KMS-11 (cell line): ENCODE data around the gene PAK2.
A peak's percentile ranks its signal among the peaks of the same experiment; 100 is the strongest.

Experiments
- H2AFZ ChIP-seq: fragments of 200-600 bp; sonication (generic); 2 replicates; pipeline ENCODE4 v1.6.1; 2016; ENCODE audit warnings: antibody characterized with exemption, mixed run types, low read depth
- H3K27ac ChIP-seq: fragments of 200-600 bp; sonication (generic); 2 replicates; pipeline ENCODE4 v1.6.1; 2016; ENCODE audit warnings: mild to moderate bottlenecking, mixed run types
- H3K27me3 ChIP-seq: fragments of 200-600 bp; sonication (generic); 2 replicates; pipeline ENCODE4 v1.6.1; 2017; ENCODE audit warnings: mild to moderate bottlenecking, low read depth, mixed run types, moderate library complexity; ENCODE audit not compliant: insufficient read depth
- H3K36me3 ChIP-seq: fragments of 200-600 bp; sonication (generic); 2 replicates; pipeline ENCODE4 v1.6.1; 2017; ENCODE audit warnings: mild to moderate bottlenecking, mixed run types; ENCODE audit not compliant: insufficient read depth
- H3K4me1 ChIP-seq: fragments of 200-600 bp; sonication (generic); 2 replicates; pipeline ENCODE4 v1.6.1; 2016; ENCODE audit warnings: mild to moderate bottlenecking, low read depth, mixed run types; ENCODE audit not compliant: poor library complexity, severe bottlenecking
- H3K4me2 ChIP-seq: fragments of 200-600 bp; sonication (generic); 2 replicates; pipeline ENCODE4 v1.7.0; 2016; ENCODE audit warnings: mild to moderate bottlenecking, mixed run types
- H3K4me3 ChIP-seq: fragments of 200-600 bp; sonication (generic); IDR thresholded peaks from 2 replicates; pipeline ENCODE4 v1.6.1; 2017; ENCODE audit warnings: low read depth, low read length, mixed read lengths; ENCODE audit not compliant: insufficient read depth
- H3K79me2 ChIP-seq: fragments of 200-600 bp; sonication (generic); 2 replicates; pipeline ENCODE4 v1.6.1; 2016; ENCODE audit warnings: low read depth, mixed run types; ENCODE audit not compliant: insufficient read depth
- H3K9ac ChIP-seq: fragments of 200-600 bp; sonication (generic); 2 replicates; pipeline ENCODE4 v1.6.1; 2016; ENCODE audit warnings: mild to moderate bottlenecking, mixed run types
- H4K20me1 ChIP-seq: fragments of 200-600 bp; sonication (generic); 2 replicates; pipeline ENCODE4 v1.6.1; 2016; ENCODE audit warnings: mild to moderate bottlenecking, mixed run types; ENCODE audit not compliant: insufficient read depth
- CTCF ChIP-seq: fragments of 200-600 bp; sonication (generic); conservative IDR thresholded peaks from 2 replicates; pipeline ENCODE4 v1.6.1; 2017; ENCODE audit warnings: low read depth, mild to moderate bottlenecking, antibody characterized with exemption, low read length, moderate library complexity, mixed read lengths

The PAK2 gene

GRCh38 chr3:196739671-196740480, at the start of gene PAK2:
PAK2 (plus strand) TSS chr3:196739857; CDS start chr3:196782647, 42,790 bp downstream.
- Histone ChIP-seq H3K9ac (peak within 1 kb of the TSS; percentile 93), H3K27me3 (no peaks in the 10 kb centered on the region), H2AFZ (peak within 1 kb of the TSS; percentile 72), H3K27ac (peak within 1 kb of the TSS; percentile 94), H3K4me2 (peak within 1 kb of the TSS; percentile 72), H3K79me2 (peaks cover 47% of the 10 kb centered on the region), H4K20me1 (peaks cover 5% of the 10 kb centered on the region; the same call in 1 of the 2 replicates), H3K36me3 (no peaks in the 10 kb centered on the region), H3K4me1 (peaks cover 27% of the 10 kb centered on the region), H3K4me3 (peak within 1 kb of the TSS; percentile 96)
- no peak for TF ChIP-seq CTCF

- H3K4me2 ChIP-seq, result no peak overlapping the region
Measured at GRCh38 chr3:196689941-196690660, 49.6 kb upstream of the PAK2 start.

GRCh38 chr3:196691386-196691785, 48.3 kb upstream of the PAK2 start:
- no peak overlapping the region for H2AFZ ChIP-seq
- no peak overlapping the region for H3K4me2 ChIP-seq
- H3K4me1 ChIP-seq, result no peaks in the 10 kb centered on the region
- H3K27me3 ChIP-seq, result no peaks in the 10 kb centered on the region
- no peaks in the 10 kb centered on the region for H4K20me1 ChIP-seq
- no peaks in the 10 kb centered on the region for H3K79me2 ChIP-seq
- H3K4me3 ChIP-seq, result no peak overlapping the region
- no peak overlapping the region for H3K9ac ChIP-seq
- no peak for TF ChIP-seq CTCF
- no peak overlapping the region for H3K27ac ChIP-seq
- no peaks in the 10 kb centered on the region for H3K36me3 ChIP-seq

More at GRCh38 chr3:196689941-196690660, 49.6 kb upstream of the PAK2 start:
- Histone ChIP-seq H3K4me1 (peaks cover 2% of the 10 kb centered on the region), H3K4me3 (no peak overlapping the region), H3K9ac (no peak overlapping the region), H3K27ac (no peak overlapping the region), H3K79me2 (no peaks in the 10 kb centered on the region), H2AFZ (no peak overlapping the region), H3K27me3 (no peaks in the 10 kb centered on the region), H3K36me3 (no peaks in the 10 kb centered on the region), H4K20me1 (no peaks in the 10 kb centered on the region)
- TF ChIP-seq CTCF, result no peak

GRCh38 chr3:196694202-196694638, 45.4 kb upstream of the PAK2 start:
- Histone ChIP-seq H3K4me3 (no peak overlapping the region), H4K20me1 (no peaks in the 10 kb centered on the region), H3K27me3 (no peaks in the 10 kb centered on the region), H2AFZ (no peak overlapping the region), H3K9ac (no peak overlapping the region), H3K4me1 (no peaks in the 10 kb centered on the region), H3K27ac (no peak overlapping the region), H3K4me2 (no peak overlapping the region), H3K36me3 (no peaks in the 10 kb centered on the region), H3K79me2 (no peaks in the 10 kb centered on the region)
- no peak for TF ChIP-seq CTCF
